Activated B cell treated with CpG ODN at 0.5 μM for 24 hours (primary cell): ENCODE measurements around the gene LIF. TPM values are rescaled to one million over a fixed set of nuclear protein-coding genes. Genes with fewer than 3 reads are reported as not detected.

Experiments used
- ATAC-seq: fragments of 200-7000 bp; cut with Tn5 transposase; one replicate; pipeline ENCODE4 v1.10.0; 2021; ENCODE audit warnings: low read depth, mild to moderate bottlenecking, moderate library complexity
- CTCF ChIA-PET: fragments of 350-600 bp; sonication (Branson Sonifier 250); formaldehyde crosslinking; loops from one replicate; lab custom pipeline; 2021; ENCODE audit warnings: antibody characterized with exemption; lab: Charles Lee
- POLR2A ChIA-PET: fragments of 350-600 bp; sonication (Branson Sonifier 250); formaldehyde crosslinking; loops from one replicate; lab custom pipeline; 2021; ENCODE audit warnings: antibody characterized with exemption; lab: Charles Lee
- DNase-seq: peaks from one replicate; pipeline ENCODE4 v3.0.0; 2022
- H3K27ac Mint-ChIP-seq: one replicate; pipeline ENCODE4 v1.8.0; 2020; ENCODE audit warnings: mixed read lengths
- H3K27me3 Mint-ChIP-seq: one replicate; pipeline ENCODE4 v1.8.0; 2021; ENCODE audit warnings: mixed read lengths
- H3K36me3 Mint-ChIP-seq: one replicate; pipeline ENCODE4 v1.8.0; 2021; ENCODE audit warnings: low read depth, mixed read lengths
- H3K4me1 Mint-ChIP-seq: one replicate; pipeline ENCODE4 v1.8.0; 2021; ENCODE audit warnings: mixed read lengths
- H3K4me3 Mint-ChIP-seq: one replicate; pipeline ENCODE4 v1.8.0; 2020; ENCODE audit warnings: mild to moderate bottlenecking, mixed read lengths
- H3K9me3 Mint-ChIP-seq: one replicate; pipeline ENCODE4 v1.8.0; 2020; ENCODE audit warnings: mixed read lengths
- intact Hi-C: fragments of 100-400 bp; cut with micrococcal nuclease; formaldehyde crosslinking; loops from one replicate; pipeline ENCODE4 v1.15.1; 2024
- total RNA-seq: library from RNA; stranded (reverse); gene quantifications from 2 replicates; pipeline ENCODE4 v1.2.3, GENCODE V29; 2022
- TF ChIP-seq, protein P1 (sequence below): fragments of 200-600 bp; IDR thresholded peaks from one replicate; pipeline ENCODE4 v1.8.0; 2022; ENCODE audit warnings: antibody characterized with exemption, mild to moderate bottlenecking

The LIF gene
- total RNA-seq, 1 donor from 2014 or later, result 0.44 TPM

DNA sequence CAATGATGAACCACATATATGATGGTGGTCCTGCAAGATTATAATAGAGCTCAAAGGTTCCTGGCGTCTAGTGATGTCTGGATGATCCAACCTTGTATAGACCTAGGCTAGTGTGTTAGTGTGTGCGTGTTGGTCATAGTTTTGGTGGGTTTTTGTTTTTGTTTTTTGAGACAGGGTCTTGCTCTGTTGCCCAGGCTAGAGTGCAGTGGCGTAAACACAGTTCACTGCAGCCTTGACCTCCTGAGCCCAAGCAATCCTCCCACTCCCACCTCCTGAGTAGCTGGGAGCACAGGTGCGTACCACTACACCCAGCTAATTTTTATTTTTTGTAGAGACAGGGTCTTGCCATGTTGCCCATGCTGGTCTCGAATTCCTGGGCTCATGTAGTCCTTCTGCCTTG lies 33.4 kb upstream of the LIF start:
- DNase-seq, result no peak
- Mint-ChIP-seq H3K27ac (no peak overlapping the region), H3K4me3 (no peak overlapping the region), H3K4me1 (peaks cover 10% of the 10 kb centered on the region), H3K9me3 (no peaks in the 10 kb centered on the region), H3K27me3 (peaks cover 25% of the 10 kb centered on the region), H3K36me3 (peaks cover 5% of the 10 kb centered on the region)
- POLR2A ChIA-PET, result interaction anchor here (1.1 kb wide), 1 partner anchor 17 kb away, joined by 3 read pairs; no protein-coding TSS in a partner anchor
- CTCF ChIA-PET, result interaction anchor here (0.7 to 1.9 kb wide), 2 partner anchors 17 to 108 kb away, joined by 5 read pairs; no protein-coding TSS in a partner anchor
- intact Hi-C loops, result no loop called here
- no peak for ATAC-seq
- TF ChIP-seq, protein P1, sequence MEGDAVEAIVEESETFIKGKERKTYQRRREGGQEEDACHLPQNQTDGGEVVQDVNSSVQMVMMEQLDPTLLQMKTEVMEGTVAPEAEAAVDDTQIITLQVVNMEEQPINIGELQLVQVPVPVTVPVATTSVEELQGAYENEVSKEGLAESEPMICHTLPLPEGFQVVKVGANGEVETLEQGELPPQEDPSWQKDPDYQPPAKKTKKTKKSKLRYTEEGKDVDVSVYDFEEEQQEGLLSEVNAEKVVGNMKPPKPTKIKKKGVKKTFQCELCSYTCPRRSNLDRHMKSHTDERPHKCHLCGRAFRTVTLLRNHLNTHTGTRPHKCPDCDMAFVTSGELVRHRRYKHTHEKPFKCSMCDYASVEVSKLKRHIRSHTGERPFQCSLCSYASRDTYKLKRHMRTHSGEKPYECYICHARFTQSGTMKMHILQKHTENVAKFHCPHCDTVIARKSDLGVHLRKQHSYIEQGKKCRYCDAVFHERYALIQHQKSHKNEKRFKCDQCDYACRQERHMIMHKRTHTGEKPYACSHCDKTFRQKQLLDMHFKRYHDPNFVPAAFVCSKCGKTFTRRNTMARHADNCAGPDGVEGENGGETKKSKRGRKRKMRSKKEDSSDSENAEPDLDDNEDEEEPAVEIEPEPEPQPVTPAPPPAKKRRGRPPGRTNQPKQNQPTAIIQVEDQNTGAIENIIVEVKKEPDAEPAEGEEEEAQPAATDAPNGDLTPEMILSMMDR, result no peak

DNA sequence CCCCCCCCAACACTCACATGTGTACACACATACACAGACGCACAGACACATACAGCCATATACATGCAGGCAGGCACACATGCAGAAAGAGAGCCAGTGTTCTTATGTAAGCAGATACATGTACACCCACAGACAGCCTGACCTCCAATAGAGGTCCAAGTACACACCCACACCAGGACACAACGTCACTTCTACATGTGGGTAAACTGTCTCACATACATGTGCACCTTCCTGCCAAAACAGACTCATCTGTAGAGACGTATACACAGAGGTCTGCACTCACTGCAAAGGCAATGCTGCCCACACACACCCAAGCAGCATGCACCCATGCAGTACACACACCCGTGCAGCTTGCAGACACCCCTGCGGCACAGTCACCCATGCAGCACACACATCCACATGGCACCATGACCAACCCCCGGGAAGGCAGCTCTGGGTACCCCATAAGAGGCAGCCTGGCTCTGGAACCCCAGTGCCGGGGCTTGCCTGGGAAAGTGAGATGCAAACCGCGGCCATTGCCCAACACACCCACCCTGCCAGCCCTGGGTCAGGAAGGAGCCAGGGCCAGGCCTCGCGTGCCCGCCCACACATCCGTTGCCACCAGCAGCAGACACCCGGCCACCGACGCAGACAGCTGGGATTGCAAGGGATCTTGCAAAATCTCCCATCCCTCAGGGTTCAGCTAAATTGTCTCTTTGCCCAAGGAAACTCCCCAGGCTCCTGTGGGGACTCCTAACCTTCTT lies 32.7 kb upstream of the LIF start:
- Mint-ChIP-seq H3K4me3 (no peak overlapping the region), H3K27ac (no peak overlapping the region), H3K9me3 (no peaks in the 10 kb centered on the region), H3K27me3 (peaks cover 25% of the 10 kb centered on the region), H3K36me3 (no peaks in the 10 kb centered on the region), H3K4me1 (peaks cover 10% of the 10 kb centered on the region)
- DNase-seq (no peak), ATAC-seq (no peak)
- TF ChIP-seq, protein P1, result no peak
- ChIA-PET POLR2A (no interaction called here), CTCF (interaction anchor here (0.7 to 1.9 kb wide), 2 partner anchors 16 to 109 kb away, joined by 5 read pairs; no protein-coding TSS in a partner anchor)
- intact Hi-C loops, result no loop called here

DNA sequence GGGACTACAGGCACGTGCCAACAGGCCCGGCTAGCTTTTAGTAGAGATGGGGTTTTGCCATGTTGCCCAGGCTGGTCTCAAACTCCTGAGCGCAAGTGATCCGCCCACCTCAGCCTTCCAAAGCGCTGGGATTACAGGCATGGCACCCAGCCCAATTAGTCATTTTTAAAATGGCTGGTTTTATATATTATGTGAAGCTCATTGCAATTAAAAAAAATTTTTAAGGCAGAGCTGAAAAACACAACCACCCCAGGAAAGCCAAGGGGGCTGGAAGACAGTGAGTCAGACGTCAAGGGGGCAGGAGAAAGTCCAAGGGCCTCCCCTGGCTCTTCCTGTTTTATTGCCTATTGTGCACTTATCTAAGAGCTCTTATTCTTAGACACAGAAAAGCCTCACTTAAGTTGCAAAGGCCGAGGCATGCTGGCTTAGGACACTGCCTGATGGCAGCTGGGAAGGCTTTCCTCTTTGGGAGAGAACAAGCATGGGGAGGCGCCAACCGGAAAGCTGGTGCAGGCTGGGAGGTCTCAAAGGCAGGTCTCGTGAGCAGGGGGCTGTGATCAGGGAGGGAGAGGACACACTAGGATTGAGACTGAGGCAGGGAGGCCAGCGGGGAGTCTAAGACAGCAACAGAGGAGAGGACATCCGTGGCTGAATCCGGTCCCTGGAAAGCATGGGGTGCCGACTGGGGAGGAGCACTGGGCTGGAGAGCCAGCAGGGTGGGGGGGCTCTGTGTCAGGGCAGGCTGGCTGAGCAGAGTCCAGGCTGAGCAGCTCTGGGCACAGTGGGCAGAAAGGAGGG lies 31.2 kb upstream of the LIF start:
- no peak for ATAC-seq
- Mint-ChIP-seq H3K27me3 (peaks cover 25% of the 10 kb centered on the region), H3K36me3 (no peaks in the 10 kb centered on the region), H3K4me1 (peaks cover 10% of the 10 kb centered on the region), H3K9me3 (no peaks in the 10 kb centered on the region), H3K27ac (no peak overlapping the region), H3K4me3 (no peak overlapping the region)
- no peak for DNase-seq
- ChIA-PET POLR2A (no interaction called here), CTCF (interaction anchor here (0.9 to 3.3 kb wide), 2 partner anchors 10 to 113 kb away, joined by 3 to 13 read pairs; partner anchors contain the start of gene CASTOR1)
- TF ChIP-seq, protein P1, result no peak
- intact Hi-C loops, result no loop called here

DNA sequence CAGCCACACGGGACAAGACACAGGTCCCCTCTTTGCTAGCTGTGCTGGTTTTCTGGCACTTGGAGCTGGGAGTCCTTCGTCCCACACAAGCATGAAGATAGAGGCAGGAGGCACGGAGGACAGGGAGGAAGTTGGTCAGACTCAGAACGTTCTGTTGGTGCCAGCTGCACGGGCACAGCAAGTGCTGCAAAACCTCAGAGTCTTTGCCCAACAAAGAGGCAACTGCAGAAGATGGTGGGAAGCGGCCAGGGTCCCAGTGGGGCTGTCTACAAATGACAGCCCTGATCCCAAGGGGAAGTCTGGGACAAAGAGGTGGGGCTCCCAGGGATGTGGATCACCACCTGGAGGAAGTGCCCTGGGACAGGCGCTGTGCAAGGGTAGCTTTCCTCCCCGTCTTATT lies 29.5 kb upstream of the LIF start:
- ChIA-PET CTCF (interaction anchor here (3.3 kb wide), 1 partner anchor 12 kb away, joined by 13 read pairs; the partner anchor contains the start of gene CASTOR1), POLR2A (no interaction called here)
- intact Hi-C loops, result no loop called here
- H3K27me3 Mint-ChIP-seq, result peaks cover 25% of the 10 kb centered on the region
- H3K27ac Mint-ChIP-seq, result no peak overlapping the region
- DNase-seq (no peak), ATAC-seq (no peak)
- TF ChIP-seq, protein P1, result no peak
- no peaks in the 10 kb centered on the region for H3K9me3 Mint-ChIP-seq
- peaks cover 10% of the 10 kb centered on the region for H3K4me1 Mint-ChIP-seq
- no peaks in the 10 kb centered on the region for H3K36me3 Mint-ChIP-seq
- H3K4me3 Mint-ChIP-seq, result no peak overlapping the region

DNA sequence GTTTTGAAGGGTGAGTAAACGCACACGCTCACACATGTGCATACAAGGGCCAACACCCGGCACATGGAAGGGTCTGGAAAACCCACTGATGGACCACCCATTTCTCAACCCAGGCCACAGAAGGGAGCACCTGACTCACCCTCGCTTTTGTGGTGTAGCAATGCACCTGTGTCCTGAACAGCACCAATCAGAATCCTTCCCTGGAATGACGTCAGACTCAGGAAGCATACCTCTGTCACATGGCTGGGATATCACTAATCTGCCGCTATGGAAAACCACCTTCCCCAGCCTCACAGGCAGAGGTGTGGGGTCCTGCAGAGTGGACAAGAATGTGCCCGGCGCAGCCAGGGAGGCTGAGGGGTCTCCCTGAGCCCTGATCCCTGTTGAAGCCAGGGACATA lies 29.1 kb upstream of the LIF start:
- Mint-ChIP-seq H3K4me1 (peaks cover 10% of the 10 kb centered on the region), H3K4me3 (no peak overlapping the region), H3K27me3 (peaks cover 25% of the 10 kb centered on the region), H3K9me3 (no peaks in the 10 kb centered on the region), H3K36me3 (peaks cover under 1% of the 10 kb centered on the region), H3K27ac (no peak overlapping the region)
- ChIA-PET CTCF (interaction anchor here (3.3 kb wide), 1 partner anchor 13 kb away, joined by 13 read pairs; the partner anchor contains the start of gene CASTOR1), POLR2A (no interaction called here)
- intact Hi-C loops, result no loop called here
- TF ChIP-seq, protein P1, result no peak
- DNase-seq, result no peak
- no peak for ATAC-seq
